ENCODE results near the gene IL22RA1.

DNA sequence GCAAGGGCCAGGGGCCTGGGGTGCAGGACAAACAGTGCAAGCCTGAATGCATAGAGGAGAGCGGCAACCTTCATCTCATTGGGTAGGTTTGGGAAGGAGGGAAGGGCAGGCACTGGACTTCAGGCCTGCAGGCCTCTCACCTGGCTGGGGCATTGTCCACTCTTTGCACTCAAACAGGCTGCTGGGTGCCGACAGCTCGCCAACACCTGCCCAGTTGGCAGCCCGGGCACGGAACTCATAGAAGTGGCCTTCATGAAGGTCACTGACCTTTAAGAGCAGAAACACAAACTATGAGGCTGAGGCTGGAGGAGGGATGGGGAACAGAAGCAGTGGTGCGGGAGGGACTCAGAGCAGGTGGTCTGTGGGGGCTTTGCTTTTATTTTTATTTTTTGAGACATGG, 61.8 kb downstream of the IL22RA1 start:
- TF ChIP-seq, protein P1, sequence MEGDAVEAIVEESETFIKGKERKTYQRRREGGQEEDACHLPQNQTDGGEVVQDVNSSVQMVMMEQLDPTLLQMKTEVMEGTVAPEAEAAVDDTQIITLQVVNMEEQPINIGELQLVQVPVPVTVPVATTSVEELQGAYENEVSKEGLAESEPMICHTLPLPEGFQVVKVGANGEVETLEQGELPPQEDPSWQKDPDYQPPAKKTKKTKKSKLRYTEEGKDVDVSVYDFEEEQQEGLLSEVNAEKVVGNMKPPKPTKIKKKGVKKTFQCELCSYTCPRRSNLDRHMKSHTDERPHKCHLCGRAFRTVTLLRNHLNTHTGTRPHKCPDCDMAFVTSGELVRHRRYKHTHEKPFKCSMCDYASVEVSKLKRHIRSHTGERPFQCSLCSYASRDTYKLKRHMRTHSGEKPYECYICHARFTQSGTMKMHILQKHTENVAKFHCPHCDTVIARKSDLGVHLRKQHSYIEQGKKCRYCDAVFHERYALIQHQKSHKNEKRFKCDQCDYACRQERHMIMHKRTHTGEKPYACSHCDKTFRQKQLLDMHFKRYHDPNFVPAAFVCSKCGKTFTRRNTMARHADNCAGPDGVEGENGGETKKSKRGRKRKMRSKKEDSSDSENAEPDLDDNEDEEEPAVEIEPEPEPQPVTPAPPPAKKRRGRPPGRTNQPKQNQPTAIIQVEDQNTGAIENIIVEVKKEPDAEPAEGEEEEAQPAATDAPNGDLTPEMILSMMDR (IDR thresholded peaks at IDR 0.05; ENCODE audit: low read length) = no peak
- no peak for TF ChIP-seq EZH2 (IDR thresholded peaks at IDR 0.05; ENCODE audit: borderline replicate concordance, low read length)
